ENCODE measurements around the gene CDKN2B-AS1.

Gene CDKN2B-AS1

GRCh38 chr9:22084336-22085035, 89.9 kb downstream of the CDKN2B-AS1 start:
- 76% methylated on average over 2 of the region's 2 CpGs; no CpG with 5 or more reads in 1 of the 2 experiments for WGBS, 2 experiments
- no peaks in the 10 kb centered on the region for H3K4me1 ChIP-seq (ENCODE audit: control insufficient read depth, insufficient read depth, low read length)
- no peak overlapping the region for H3K27ac ChIP-seq (ENCODE audit: insufficient read depth, low read depth, low read length, poor library complexity, severe bottlenecking)
- no peaks in the 10 kb centered on the region for H3K36me3 ChIP-seq (ENCODE audit: control insufficient read depth, insufficient read depth, low read length)
- H3K9me3 ChIP-seq (ENCODE audit: control insufficient read depth, low read length), result no peaks in the 10 kb centered on the region
- H3K27me3 ChIP-seq (ENCODE audit: control insufficient read depth, insufficient read depth, low read length, poor library complexity, severe bottlenecking), result no peaks in the 10 kb centered on the region
- H3K4me3 ChIP-seq (ENCODE audit: insufficient read depth, low read depth, low read length), result no peak overlapping the region

- Histone ChIP-seq H3K4me1 (ENCODE audit: control insufficient read depth, insufficient read depth, low read length) (no peaks in the 10 kb centered on the region), H3K36me3 (ENCODE audit: control insufficient read depth, insufficient read depth, low read length) (no peaks in the 10 kb centered on the region), H3K9me3 (ENCODE audit: control insufficient read depth, low read length) (no peaks in the 10 kb centered on the region), H3K27ac (ENCODE audit: insufficient read depth, low read depth, low read length, poor library complexity, severe bottlenecking) (no peak overlapping the region), H3K4me3 (ENCODE audit: insufficient read depth, low read depth, low read length) (no peak overlapping the region), H3K27me3 (ENCODE audit: control insufficient read depth, insufficient read depth, low read length, poor library complexity, severe bottlenecking) (no peaks in the 10 kb centered on the region)
- WGBS, 2 experiments, result 78 to 97% methylated on average over 1 to 3 of the region's 5 CpGs
Measured at GRCh38 chr9:22088053-22088716, 93.6 kb downstream of the CDKN2B-AS1 start.

- H3K4me1 ChIP-seq (ENCODE audit: control insufficient read depth, insufficient read depth, low read length), result no peaks in the 10 kb centered on the region
- no peak overlapping the region for H3K27ac ChIP-seq (ENCODE audit: insufficient read depth, low read depth, low read length, poor library complexity, severe bottlenecking)
- WGBS, 2 experiments, result 88 to 94% methylated on average over 1 of the region's 1 CpG
- no peaks in the 10 kb centered on the region for H3K9me3 ChIP-seq (ENCODE audit: control insufficient read depth, low read length)
- H3K27me3 ChIP-seq (ENCODE audit: control insufficient read depth, insufficient read depth, low read length, poor library complexity, severe bottlenecking), result no peaks in the 10 kb centered on the region
- H3K36me3 ChIP-seq (ENCODE audit: control insufficient read depth, insufficient read depth, low read length), result no peaks in the 10 kb centered on the region
- no peak overlapping the region for H3K4me3 ChIP-seq (ENCODE audit: insufficient read depth, low read depth, low read length)
Measured at GRCh38 chr9:22088717-22089061, 94.1 kb downstream of the CDKN2B-AS1 start.

GRCh38 chr9:22097707-22098106, 103.1 kb downstream of the CDKN2B-AS1 start:
- Histone ChIP-seq H3K4me1 (ENCODE audit: control insufficient read depth, insufficient read depth, low read length) (no peaks in the 10 kb centered on the region), H3K27ac (ENCODE audit: insufficient read depth, low read depth, low read length, poor library complexity, severe bottlenecking) (no peak overlapping the region), H3K27me3 (ENCODE audit: control insufficient read depth, insufficient read depth, low read length, poor library complexity, severe bottlenecking) (no peaks in the 10 kb centered on the region), H3K9me3 (ENCODE audit: control insufficient read depth, low read length) (no peaks in the 10 kb centered on the region), H3K36me3 (ENCODE audit: control insufficient read depth, insufficient read depth, low read length) (no peaks in the 10 kb centered on the region), H3K4me3 (ENCODE audit: insufficient read depth, low read depth, low read length) (no peak overlapping the region)
- WGBS, 2 experiments, result 88% methylated on average over 1 of the region's 1 CpG; no CpG with 5 or more reads in 1 of the 2 experiments

- Histone ChIP-seq H3K27me3 (ENCODE audit: control insufficient read depth, insufficient read depth, low read length, poor library complexity, severe bottlenecking) (no peaks in the 10 kb centered on the region), H3K9me3 (ENCODE audit: control insufficient read depth, low read length) (no peaks in the 10 kb centered on the region), H3K4me3 (ENCODE audit: insufficient read depth, low read depth, low read length) (no peak overlapping the region), H3K36me3 (ENCODE audit: control insufficient read depth, insufficient read depth, low read length) (no peaks in the 10 kb centered on the region), H3K27ac (ENCODE audit: insufficient read depth, low read depth, low read length, poor library complexity, severe bottlenecking) (no peak overlapping the region), H3K4me1 (ENCODE audit: control insufficient read depth, insufficient read depth, low read length) (no peaks in the 10 kb centered on the region)
- WGBS, 2 experiments, result 90 to 95% methylated on average over 3 of the region's 3 CpGs
Measured at GRCh38 chr9:22098643-22099332, 104.2 kb downstream of the CDKN2B-AS1 start.

GRCh38 chr9:22100626-22101025, 106.0 kb downstream of the CDKN2B-AS1 start:
- no peak overlapping the region for H3K4me3 ChIP-seq (ENCODE audit: insufficient read depth, low read depth, low read length)
- WGBS, 2 experiments, result 80 to 94% methylated on average over 2 of the region's 2 CpGs
- no peaks in the 10 kb centered on the region for H3K36me3 ChIP-seq (ENCODE audit: control insufficient read depth, insufficient read depth, low read length)
- no peaks in the 10 kb centered on the region for H3K4me1 ChIP-seq (ENCODE audit: control insufficient read depth, insufficient read depth, low read length)
- no peak overlapping the region for H3K27ac ChIP-seq (ENCODE audit: insufficient read depth, low read depth, low read length, poor library complexity, severe bottlenecking)
- no peaks in the 10 kb centered on the region for H3K9me3 ChIP-seq (ENCODE audit: control insufficient read depth, low read length)
- no peaks in the 10 kb centered on the region for H3K27me3 ChIP-seq (ENCODE audit: control insufficient read depth, insufficient read depth, low read length, poor library complexity, severe bottlenecking)

- no peaks in the 10 kb centered on the region for H3K4me1 ChIP-seq (ENCODE audit: control insufficient read depth, insufficient read depth, low read length)
- WGBS, 2 experiments, result 88 to 93% methylated on average over 4 of the region's 4 CpGs
- no peaks in the 10 kb centered on the region for H3K36me3 ChIP-seq (ENCODE audit: control insufficient read depth, insufficient read depth, low read length)
- H3K9me3 ChIP-seq (ENCODE audit: control insufficient read depth, low read length), result no peaks in the 10 kb centered on the region
- no peak overlapping the region for H3K27ac ChIP-seq (ENCODE audit: insufficient read depth, low read depth, low read length, poor library complexity, severe bottlenecking)
- no peak overlapping the region for H3K4me3 ChIP-seq (ENCODE audit: insufficient read depth, low read depth, low read length)
- H3K27me3 ChIP-seq (ENCODE audit: control insufficient read depth, insufficient read depth, low read length, poor library complexity, severe bottlenecking), result no peaks in the 10 kb centered on the region
Measured at GRCh38 chr9:22102146-22103053, 107.8 kb downstream of the CDKN2B-AS1 start.

- no peak overlapping the region for H3K4me3 ChIP-seq (ENCODE audit: insufficient read depth, low read depth, low read length)
- H3K9me3 ChIP-seq (ENCODE audit: control insufficient read depth, low read length), result no peaks in the 10 kb centered on the region
- no peaks in the 10 kb centered on the region for H3K4me1 ChIP-seq (ENCODE audit: control insufficient read depth, insufficient read depth, low read length)
- no peak overlapping the region for H3K27ac ChIP-seq (ENCODE audit: insufficient read depth, low read depth, low read length, poor library complexity, severe bottlenecking)
- no peaks in the 10 kb centered on the region for H3K27me3 ChIP-seq (ENCODE audit: control insufficient read depth, insufficient read depth, low read length, poor library complexity, severe bottlenecking)
- 96 to 99% methylated on average over 1 to 3 of the region's 4 CpGs for WGBS, 2 experiments
- no peaks in the 10 kb centered on the region for H3K36me3 ChIP-seq (ENCODE audit: control insufficient read depth, insufficient read depth, low read length)
Measured at GRCh38 chr9:22103685-22104575, 109.3 kb downstream of the CDKN2B-AS1 start.

GRCh38 chr9:22105005-22105722, 110.6 kb downstream of the CDKN2B-AS1 start:
- 91 to 94% methylated on average over 4 of the region's 4 CpGs for WGBS, 2 experiments
- Histone ChIP-seq H3K9me3 (ENCODE audit: control insufficient read depth, low read length) (no peaks in the 10 kb centered on the region), H3K27ac (ENCODE audit: insufficient read depth, low read depth, low read length, poor library complexity, severe bottlenecking) (no peak overlapping the region), H3K4me3 (ENCODE audit: insufficient read depth, low read depth, low read length) (no peak overlapping the region), H3K27me3 (ENCODE audit: control insufficient read depth, insufficient read depth, low read length, poor library complexity, severe bottlenecking) (no peaks in the 10 kb centered on the region), H3K4me1 (ENCODE audit: control insufficient read depth, insufficient read depth, low read length) (no peaks in the 10 kb centered on the region), H3K36me3 (ENCODE audit: control insufficient read depth, insufficient read depth, low read length) (no peaks in the 10 kb centered on the region)
